CD4-positive, alpha-beta T cell treated with Interleukin-4 for 1 hour (primary cell): Measurements from ENCODE around the gene DYRK1A.
"Not testable (repeated sequence)": the region's sequence is repeated elsewhere in the genome, so short reads cannot be mapped to it uniquely, and the experiment has no call there.

Experiments
- DNase-seq, 2 donors: peaks; one replicate each; pipeline ENCODE4 v3.0.0-alpha.2; 2020 to 2022

Gene DYRK1A

GRCh38 chr21:37496972-37497371, 130.4 kb downstream of the DYRK1A start:
- DNase-seq: peak in 1 of 2 donors; percentile 21

DNA sequence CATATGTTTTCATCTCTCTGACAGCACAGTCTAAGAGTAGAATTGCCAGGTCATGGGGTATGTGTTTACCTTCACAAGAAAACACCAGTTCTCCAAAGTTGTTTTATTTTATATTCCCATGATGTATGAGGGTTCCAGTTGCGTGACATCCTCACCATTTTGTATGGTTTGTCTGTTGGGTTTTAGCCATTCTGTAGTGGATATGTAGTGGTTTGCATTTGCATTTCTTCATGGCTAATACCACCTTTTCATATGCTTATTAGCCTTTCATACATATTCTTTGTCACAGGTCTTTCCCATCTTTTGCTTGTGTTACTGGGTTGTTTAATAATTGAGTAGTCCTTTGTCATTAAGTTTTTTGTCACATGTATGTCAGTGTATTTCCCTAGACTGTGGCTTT, 132.1 kb downstream of the DYRK1A start:
- DNase-seq: no peak

DNA sequence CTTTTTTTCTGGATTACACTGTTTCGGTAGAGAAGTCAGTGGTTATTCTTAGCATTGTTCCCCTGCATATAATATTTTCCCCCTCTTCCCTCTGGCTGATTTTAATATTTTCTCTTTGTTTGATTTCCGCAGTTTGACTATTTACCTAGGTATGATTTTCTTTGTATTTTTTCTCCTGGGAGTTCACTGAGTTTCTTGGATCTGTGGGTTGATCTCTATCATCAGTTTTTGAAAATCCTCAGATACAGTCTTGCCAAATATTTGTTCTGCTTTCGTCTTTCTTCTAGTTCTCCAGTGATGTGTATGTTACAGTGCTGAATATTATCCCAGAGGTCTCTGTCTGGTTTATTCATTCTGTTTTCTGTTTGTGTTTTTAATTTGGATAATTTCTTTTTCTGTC, 136.4 kb downstream of the DYRK1A start:
- DNase-seq: no peak

- DNase-seq: no peak
Measured at GRCh38 chr21:37503848-37504467, 137.4 kb downstream of the DYRK1A start.

- no peak for DNase-seq
Measured at GRCh38 chr21:37505963-37506362, 139.4 kb downstream of the DYRK1A start.

- DNase-seq: no peak
Measured at GRCh38 chr21:37507716-37508115, 141.1 kb downstream of the DYRK1A start.

GRCh38 chr21:37508341-37508740, 141.8 kb downstream of the DYRK1A start:
- no peak for DNase-seq

- no peak for DNase-seq
Measured at GRCh38 chr21:37509802-37510393, 143.3 kb downstream of the DYRK1A start.

GRCh38 chr21:37511848-37512247, 145.3 kb downstream of the DYRK1A start:
- DNase-seq: no peak

GRCh38 chr21:37513383-37513782, 146.8 kb downstream of the DYRK1A start:
- no peak for DNase-seq

GRCh38 chr21:37514038-37514667, 147.6 kb downstream of the DYRK1A start:
- DNase-seq: no peak

GRCh38 chr21:37516998-37517397, 150.4 kb downstream of the DYRK1A start:
- DNase-seq: no peak

DNA sequence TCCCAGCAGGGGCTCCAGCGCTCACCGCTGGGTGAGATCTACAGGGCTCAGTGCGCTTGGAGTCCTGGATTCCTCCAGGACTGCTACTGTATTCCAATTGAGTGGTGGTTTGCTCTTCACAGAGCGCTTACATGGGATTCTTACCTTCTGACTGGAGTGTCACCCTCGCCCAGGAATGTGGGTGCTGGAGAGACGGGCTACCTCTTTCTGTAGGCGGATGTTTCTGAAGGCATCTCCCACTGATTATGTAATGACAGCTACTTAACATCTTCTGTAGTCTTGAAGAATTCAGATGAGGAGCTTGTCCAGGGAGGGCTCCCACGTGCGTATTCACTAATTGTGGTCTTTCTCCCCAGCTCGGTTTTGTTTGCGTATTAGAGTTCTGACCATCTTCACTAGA, 154.2 kb downstream of the DYRK1A start:
- DNase-seq: no peak

DNA sequence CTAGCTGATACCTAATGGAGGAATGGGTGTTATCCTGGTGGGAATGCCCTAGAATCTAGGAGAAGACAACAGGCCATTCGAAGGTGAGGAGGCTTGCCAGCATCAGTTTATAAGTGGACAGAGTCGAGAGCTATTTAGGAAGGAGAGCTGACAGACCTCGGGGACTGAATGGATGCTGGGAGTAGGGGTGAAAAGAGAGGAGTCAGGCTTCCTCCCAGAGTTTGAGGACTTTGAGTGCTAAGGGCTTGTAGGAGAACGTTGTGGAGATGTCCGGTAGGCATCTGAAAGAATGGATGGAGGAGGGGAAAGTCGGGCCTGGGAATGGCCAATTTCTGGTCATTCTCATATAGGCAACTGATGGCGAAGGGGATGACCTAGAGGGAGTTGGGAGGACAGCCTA, 155.1 kb downstream of the DYRK1A start:
- no peak for DNase-seq

GRCh38 chr21:37522641-37523295, 156.2 kb downstream of the DYRK1A start:
- DNase-seq: no peak

DNA sequence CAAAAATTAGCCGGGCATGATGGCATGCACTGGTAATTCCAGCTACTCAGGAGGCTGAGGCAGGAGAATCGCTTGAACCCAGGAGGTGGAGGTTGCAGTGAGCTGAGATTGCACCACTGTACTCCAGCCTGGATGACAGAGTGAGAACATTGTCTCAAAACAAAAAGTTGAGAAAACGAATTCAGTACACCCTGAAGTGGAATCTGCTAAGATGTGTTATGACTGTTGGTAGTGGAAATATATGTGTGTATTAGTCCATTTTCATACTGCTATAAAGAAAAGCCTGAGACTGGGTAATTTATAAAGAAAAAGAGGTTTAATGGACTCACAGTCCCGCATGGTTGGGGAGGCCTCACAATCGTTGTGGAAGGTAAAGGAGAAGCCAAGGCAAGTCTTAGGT, 158.4 kb downstream of the DYRK1A start:
- not testable (repeated sequence) for DNase-seq

- no peak for DNase-seq
Measured at GRCh38 chr21:37525810-37526209, 159.2 kb downstream of the DYRK1A start.

DNA sequence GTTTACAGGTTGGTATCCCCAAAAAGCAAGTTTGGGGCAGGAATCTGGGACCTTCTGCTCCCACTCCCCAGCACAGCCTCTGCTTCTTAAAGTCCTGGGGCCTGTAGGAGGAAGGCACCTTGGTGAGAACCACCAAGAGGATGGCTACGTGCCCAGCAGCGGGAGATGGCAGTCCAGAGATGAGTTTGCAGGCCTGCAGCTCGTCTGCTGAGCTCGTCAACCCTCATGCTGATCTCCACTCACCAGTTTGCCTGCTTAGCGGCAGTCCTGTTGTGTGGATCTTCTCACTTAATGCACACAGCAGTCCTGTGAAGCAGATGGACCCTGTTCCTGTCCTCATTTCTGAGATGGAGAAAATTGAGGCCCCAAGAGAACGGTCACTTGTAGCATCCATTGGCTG, 160.5 kb downstream of the DYRK1A start:
- no peak for DNase-seq

DNA sequence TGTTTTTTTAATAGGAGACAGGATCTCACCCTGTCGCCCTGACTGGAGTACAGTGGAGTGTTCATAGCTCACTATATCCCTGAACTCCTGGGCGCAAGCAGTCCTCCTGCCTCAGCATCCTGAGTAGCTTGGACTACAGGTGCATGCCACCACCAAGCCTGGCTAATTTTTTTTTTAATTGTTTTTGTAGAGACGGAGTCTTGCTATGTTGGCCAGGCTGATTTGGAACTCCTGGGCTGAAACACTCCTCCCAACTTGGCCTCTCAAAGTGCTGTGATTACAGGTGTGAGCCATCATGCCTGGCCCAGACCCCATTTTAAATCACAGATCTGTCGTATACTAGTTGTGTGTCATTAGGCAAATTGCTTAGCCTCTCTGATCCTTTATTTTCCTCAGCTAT, 161.1 kb downstream of the DYRK1A start:
- DNase-seq: no peak

DNA sequence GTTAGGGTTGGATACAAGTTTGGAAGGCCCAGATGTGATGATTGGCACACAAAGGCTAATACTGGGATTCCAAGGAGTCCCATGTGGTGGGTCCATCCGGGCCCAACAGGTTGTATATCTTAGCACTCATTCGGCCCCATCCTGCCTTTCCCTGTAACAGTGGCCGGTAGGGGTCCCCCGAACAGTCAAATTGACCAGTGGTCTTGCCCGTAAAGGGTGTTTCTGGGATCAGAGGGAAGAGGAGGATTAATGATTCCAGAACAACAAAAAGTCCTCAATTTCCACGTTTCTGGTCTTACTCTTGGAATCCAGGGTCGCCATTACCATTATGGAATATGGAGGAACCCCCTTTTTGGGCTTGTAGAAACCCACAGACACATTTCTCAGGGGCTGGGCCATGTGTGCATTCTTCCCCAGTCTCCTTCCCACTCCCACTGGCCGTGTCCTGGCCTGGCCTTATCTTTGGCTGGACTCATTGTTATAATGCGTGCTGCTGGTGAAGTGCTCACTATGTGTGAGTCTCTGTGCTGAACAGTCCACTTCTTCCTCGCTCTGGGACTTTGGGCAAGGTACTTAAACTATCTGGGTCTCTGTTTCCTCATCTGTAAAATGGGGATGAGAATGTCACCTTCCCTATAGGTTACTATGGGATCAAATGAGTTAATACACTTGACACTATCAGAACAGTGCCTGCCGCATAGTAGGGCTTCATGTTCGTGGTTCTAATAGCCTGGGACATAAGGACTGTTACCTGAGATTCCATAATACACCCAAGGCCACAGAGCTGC, 161.8 kb downstream of the DYRK1A start:
- no peak for DNase-seq

DNA sequence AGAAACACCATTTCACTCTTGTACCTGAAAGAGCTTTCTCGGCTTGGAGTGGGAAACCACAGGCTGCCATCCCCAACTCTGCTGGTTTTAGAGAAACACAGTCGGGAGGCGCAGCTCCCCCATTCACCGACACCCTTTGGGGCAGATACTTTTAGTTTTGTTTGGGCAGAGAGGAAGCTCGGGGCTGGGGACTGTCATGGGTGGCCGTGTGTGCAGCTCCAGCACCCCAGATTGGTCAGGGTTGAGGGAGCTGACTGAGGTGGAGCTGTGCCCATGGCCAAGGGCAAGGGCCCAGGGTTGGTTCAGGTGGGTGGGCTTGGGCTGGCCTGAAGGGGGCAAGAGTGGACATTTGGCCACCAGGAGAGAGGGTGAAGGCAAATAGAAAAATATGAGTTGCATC, 163.1 kb downstream of the DYRK1A start:
- no peak for DNase-seq

DNA sequence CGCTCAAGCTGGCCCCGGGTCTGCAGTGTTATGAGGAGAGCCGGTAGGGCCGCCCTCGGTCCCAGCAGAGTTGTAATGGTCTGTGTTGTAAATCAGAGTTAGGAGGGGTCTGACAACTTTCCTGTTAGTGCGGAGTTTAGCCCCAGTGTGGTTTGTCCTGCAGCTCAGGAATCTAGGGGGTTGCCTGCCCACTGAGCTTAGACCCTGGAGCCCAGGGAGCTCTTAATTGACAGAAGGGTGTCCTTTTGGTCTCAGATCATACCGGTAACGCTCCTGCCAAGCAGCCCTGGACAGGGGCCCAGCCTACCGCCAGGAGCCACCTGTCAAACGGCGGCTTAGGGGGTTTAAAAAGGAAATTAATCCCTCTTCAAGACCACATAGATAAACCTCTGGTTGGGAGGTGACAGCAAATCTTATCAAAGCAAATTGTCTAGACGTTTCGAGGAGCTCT, 164.4 kb downstream of the DYRK1A start:
- no peak for DNase-seq

DNA sequence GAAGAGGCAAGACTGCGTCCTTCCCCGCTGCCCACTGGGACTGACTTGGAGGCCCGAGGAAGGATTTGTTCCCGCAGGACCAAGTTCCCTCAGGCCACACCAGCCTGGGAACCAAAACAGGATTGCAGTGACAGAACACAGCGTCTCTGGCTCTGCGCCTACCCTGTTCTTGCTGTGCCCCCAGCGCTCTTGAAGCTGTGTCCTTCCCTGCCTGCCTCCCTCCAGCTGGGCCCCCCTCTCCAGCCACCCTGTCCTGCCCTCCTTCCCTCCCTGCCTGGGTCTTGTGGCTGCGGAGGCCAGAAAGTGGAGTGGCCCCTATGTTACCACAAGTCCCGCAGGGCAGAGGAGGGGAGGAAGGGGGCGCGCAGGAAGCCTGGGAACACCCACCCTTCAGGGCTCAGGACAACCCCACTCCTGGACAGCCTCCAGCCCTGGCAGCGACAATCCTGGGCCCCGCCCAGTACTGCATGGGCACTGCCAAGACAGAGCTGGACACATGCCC, 164.9 kb downstream of the DYRK1A start:
- no peak for DNase-seq
